B cell (primary cell): ENCODE data around the gene ADA. TPM values are rescaled to one million over a fixed set of nuclear protein-coding genes. Genes with fewer than 3 reads are reported as not detected.

Experiments
- ATAC-seq: fragments of 200-7000 bp; cut with Tn5 transposase; one replicate; pipeline ENCODE4 v1.10.0; 2021; ENCODE audit warnings: low read depth, mild to moderate bottlenecking, moderate number of reproducible peaks, moderate library complexity
- CTCF ChIA-PET: fragments of 350-600 bp; sonication (Branson Sonifier 250); formaldehyde crosslinking; loops from one replicate; lab custom pipeline; 2021; ENCODE audit warnings: antibody characterized with exemption, inconsistent platforms; lab: Charles Lee
- POLR2A ChIA-PET: fragments of 350-600 bp; sonication (Branson Sonifier 250); formaldehyde crosslinking; loops from one replicate; lab custom pipeline; 2021; ENCODE audit warnings: antibody characterized with exemption; lab: Charles Lee
- DNase-seq: peaks from one replicate; pipeline ENCODE4 v3.0.0; 2013
- H2AFZ ChIP-seq: 2 replicates; pipeline ENCODE4 v1.6.1; 2012; ENCODE audit warnings: mild to moderate bottlenecking, low read depth, low read length; ENCODE audit not compliant: insufficient read depth, poor library complexity, severe bottlenecking
- H3K27ac ChIP-seq, 2 donors: 1 replicate in 1 of 2; 2 replicates in 1 of 2; pipeline ENCODE4 v1.5.1; 2012 to 2013; ENCODE audit warnings: low read length in 2 of 2, mild to moderate bottlenecking in 2 of 2, moderate library complexity in 1 of 2
- H3K27me3 ChIP-seq, 4 experiments: fragments of 200-600 bp in 1 of 4; sonication (generic) in 1 of 4; replicated peaks in 1 of 4; 1 replicate in 2 of 4; 2 replicates in 2 of 4; pipeline versions ENCODE4 v1.6.1 to v1.7.0; 2013 to 2016; ENCODE audit warnings: low read length in 3 of 4, mild to moderate bottlenecking in 2 of 4, mixed read lengths in 1 of 4, moderate library complexity in 1 of 4; ENCODE audit not compliant: insufficient read depth in 4 of 4, control insufficient read depth in 3 of 4; ENCODE audit errors: control extremely low read depth in 1 of 4
- H3K36me3 ChIP-seq, 2 experiments: replicated peaks in 1 of 2; 1 replicate in 1 of 2; 2 replicates in 1 of 2; pipeline versions ENCODE4 v1.6.1 to v1.7.1; 2013; ENCODE audit warnings: low read length in 1 of 2; ENCODE audit not compliant: insufficient read depth in 2 of 2, control insufficient read depth in 1 of 2; ENCODE audit errors: control extremely low read depth in 1 of 2, extremely low read depth in 1 of 2
- H3K4me1 ChIP-seq, 2 donors: fragments of 200-600 bp in 1 of 2; sonication (generic) in 1 of 2; 1 replicate in 1 of 2; 2 replicates in 1 of 2; pipeline versions ENCODE4 v1.5.1 to v1.6.1; 2013 to 2017; ENCODE audit warnings: low read length in 2 of 2; ENCODE audit not compliant: control insufficient read depth in 2 of 2, insufficient read depth in 2 of 2
- H3K4me2 ChIP-seq: replicated peaks from 2 replicates; pipeline ENCODE3; 2012; ENCODE audit warnings: mild to moderate bottlenecking, low read depth, low read length; ENCODE audit not compliant: poor library complexity, severe bottlenecking
- H3K4me3 ChIP-seq, 5 experiments: fragments of 200-600 bp in 1 of 5; sonication (generic) in 1 of 5; 1 replicate in 3 of 5; 2 replicates in 2 of 5; pipeline versions ENCODE4 v1.5.1 to v1.7.0; 2011 to 2016; ENCODE audit warnings: low read length in 4 of 5, mild to moderate bottlenecking in 4 of 5, low read depth in 2 of 5, control low read depth in 1 of 5, moderate library complexity in 1 of 5; ENCODE audit not compliant: insufficient read depth in 1 of 5; ENCODE audit errors: control extremely low read depth in 1 of 5, extremely low read depth in 1 of 5
- H3K79me2 ChIP-seq: fragments of 200-600 bp; sonication (generic); one replicate; pipeline ENCODE4 v1.6.0; 2016; ENCODE audit warnings: low read length; ENCODE audit not compliant: control insufficient read depth, insufficient read depth
- H3K9ac ChIP-seq: fragments of 200-600 bp; sonication (generic); 2 replicates; pipeline ENCODE4 v1.6.1; 2017; ENCODE audit warnings: mild to moderate bottlenecking, low read length, moderate library complexity
- H3K9me3 ChIP-seq, 3 donors: one replicate each; pipeline versions ENCODE4 v1.6.1 to v1.7.1; 2013; ENCODE audit warnings: low read length in 2 of 3; ENCODE audit not compliant: control insufficient read depth in 2 of 3, insufficient read depth in 1 of 3; ENCODE audit errors: control extremely low read depth in 1 of 3
- H4K20me1 ChIP-seq: 2 replicates; pipeline ENCODE4 v1.6.0; 2012; ENCODE audit warnings: mild to moderate bottlenecking, low read length; ENCODE audit not compliant: insufficient read depth, control insufficient read depth, poor library complexity, severe bottlenecking
- H3K27ac Mint-ChIP-seq: one replicate; pipeline ENCODE4 v1.8.0; 2021; ENCODE audit warnings: mixed read lengths
- H3K27me3 Mint-ChIP-seq: one replicate; pipeline ENCODE4 v1.8.0; 2021; ENCODE audit warnings: mixed read lengths
- H3K4me1 Mint-ChIP-seq: one replicate; pipeline ENCODE4 v1.8.0; 2021; ENCODE audit warnings: mixed read lengths
- H3K4me3 Mint-ChIP-seq: one replicate; pipeline ENCODE4 v1.8.0; 2021; ENCODE audit warnings: mixed read lengths
- H3K9me3 Mint-ChIP-seq: one replicate; pipeline ENCODE4 v1.8.0; 2022; ENCODE audit warnings: mixed read lengths; ENCODE audit not compliant: insufficient read depth
- EZH2 ChIP-seq: IDR thresholded peaks from 2 replicates; pipeline ENCODE4 v1.6.1; 2012; ENCODE audit warnings: borderline replicate concordance, low read depth, mild to moderate bottlenecking, moderate library complexity, low read length; ENCODE audit not compliant: insufficient read depth, poor library complexity, severe bottlenecking
- WGBS: methylation state at CpG from one replicate; pipeline ENCODE4 v1.1.5; 2013; ENCODE audit warnings: missing lambda C conversion rate; ENCODE audit not compliant: insufficient coverage; 5-methylcytosine and 5-hydroxymethylcytosine counted together
- intact Hi-C: fragments of 100-400 bp; cut with micrococcal nuclease; formaldehyde crosslinking; loops from one replicate; pipeline ENCODE4 v1.10.0; 2022
- polyA plus RNA-seq: library from polyadenylated mRNA; depleted of rRNA; stranded (reverse); fragments of >200 nt; gene quantifications from 2 replicates; pipeline ENCODE4 v1.2.3, GENCODE V29; 2012
- total RNA-seq, 2 donors: library from RNA; stranded (reverse); fragments of 120-200 nt in 1 of 2; gene quantifications; 1 replicate in 1 of 2; 2 replicates in 1 of 2; pipeline versions ENCODE4 v1.2.3 to v1.2.4, GENCODE V29; 2013 to 2022
- TF ChIP-seq, protein P1 (sequence below): fragments of 200-600 bp; IDR thresholded peaks from one replicate; pipeline ENCODE4 v1.8.0; 2022; ENCODE audit warnings: antibody characterized with exemption, mild to moderate bottlenecking

ADA gene
- total and polyA plus RNA-seq, 2 donors (not counting 1 experiment from before 2014, with no cell fraction given) = 10.0 to 34.2 TPM

- H3K27me3 ChIP-seq = peaks cover 0 to 3% (median 0%) of the 10 kb centered on the region in 4 experiments
- Mint-ChIP-seq H3K27ac (no peak overlapping the region), H3K4me1 (peaks cover 5% of the 10 kb centered on the region), H3K4me3 (no peak overlapping the region), H3K9me3 (no peaks in the 10 kb centered on the region), H3K27me3 (peaks cover 10% of the 10 kb centered on the region)
- intact Hi-C loops = loop anchor here (10.0 kb wide), 1 partner anchor 607 kb away; no protein-coding TSS in a partner anchor
- H4K20me1 ChIP-seq = no peaks in the 10 kb centered on the region
- no peak overlapping the region for H3K4me2 ChIP-seq
- ChIA-PET CTCF (interaction anchor here (1.7 kb wide), 1 partner anchor 179 kb away, joined by 4 read pairs; no protein-coding TSS in a partner anchor), POLR2A (no interaction called here)
- no peak overlapping the region for H3K9ac ChIP-seq
- peaks cover 0 to 11% of the 10 kb centered on the region in 2 donors for H3K4me1 ChIP-seq
- H3K4me3 ChIP-seq = no peak overlapping the region
- no peaks in the 10 kb centered on the region for H3K36me3 ChIP-seq
- H3K9me3 ChIP-seq = no peaks in the 10 kb centered on the region
- TF ChIP-seq, protein P1, sequence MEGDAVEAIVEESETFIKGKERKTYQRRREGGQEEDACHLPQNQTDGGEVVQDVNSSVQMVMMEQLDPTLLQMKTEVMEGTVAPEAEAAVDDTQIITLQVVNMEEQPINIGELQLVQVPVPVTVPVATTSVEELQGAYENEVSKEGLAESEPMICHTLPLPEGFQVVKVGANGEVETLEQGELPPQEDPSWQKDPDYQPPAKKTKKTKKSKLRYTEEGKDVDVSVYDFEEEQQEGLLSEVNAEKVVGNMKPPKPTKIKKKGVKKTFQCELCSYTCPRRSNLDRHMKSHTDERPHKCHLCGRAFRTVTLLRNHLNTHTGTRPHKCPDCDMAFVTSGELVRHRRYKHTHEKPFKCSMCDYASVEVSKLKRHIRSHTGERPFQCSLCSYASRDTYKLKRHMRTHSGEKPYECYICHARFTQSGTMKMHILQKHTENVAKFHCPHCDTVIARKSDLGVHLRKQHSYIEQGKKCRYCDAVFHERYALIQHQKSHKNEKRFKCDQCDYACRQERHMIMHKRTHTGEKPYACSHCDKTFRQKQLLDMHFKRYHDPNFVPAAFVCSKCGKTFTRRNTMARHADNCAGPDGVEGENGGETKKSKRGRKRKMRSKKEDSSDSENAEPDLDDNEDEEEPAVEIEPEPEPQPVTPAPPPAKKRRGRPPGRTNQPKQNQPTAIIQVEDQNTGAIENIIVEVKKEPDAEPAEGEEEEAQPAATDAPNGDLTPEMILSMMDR = no peak
- no peak for TF ChIP-seq EZH2
- H3K79me2 ChIP-seq = no peaks in the 10 kb centered on the region
- DNase-seq = no peak
- ATAC-seq = no peak
- WGBS = 94% methylated on average over 2 of the region's 7 CpGs
- H3K27ac ChIP-seq = no peak overlapping the region
- no peak overlapping the region for H2AFZ ChIP-seq
Measured at GRCh38 chr20:44688053-44688625, 36.6 kb upstream of the ADA start.

- Mint-ChIP-seq H3K4me1 (peaks cover 5% of the 10 kb centered on the region), H3K27me3 (peaks cover 10% of the 10 kb centered on the region), H3K9me3 (no peaks in the 10 kb centered on the region), H3K4me3 (no peak overlapping the region), H3K27ac (no peak overlapping the region)
- ATAC-seq = no peak
- no peak overlapping the region for H3K27ac ChIP-seq
- peaks cover 0 to 11% of the 10 kb centered on the region in 2 donors for H3K4me1 ChIP-seq
- ChIA-PET CTCF (interaction anchor here (1.6 to 2.1 kb wide), 3 partner anchors 44 to 180 kb away, joined by 4 to 7 read pairs (median 4); no protein-coding TSS in a partner anchor), POLR2A (no interaction called here)
- no peak overlapping the region for H3K4me3 ChIP-seq
- H2AFZ ChIP-seq = no peak overlapping the region
- TF ChIP-seq, protein P1 = no peak
- TF ChIP-seq EZH2 = no peak
- DNase-seq = no peak
- H3K4me2 ChIP-seq = no peak overlapping the region
- H3K79me2 ChIP-seq = no peaks in the 10 kb centered on the region
- 95% methylated on average over 4 of the region's 4 CpGs for WGBS
- no peaks in the 10 kb centered on the region for H3K36me3 ChIP-seq
- intact Hi-C loops = loop anchor here (10.0 kb wide), 1 partner anchor 608 kb away; no protein-coding TSS in a partner anchor
- H3K27me3 ChIP-seq = peaks cover 0 to 3% (median 0%) of the 10 kb centered on the region in 4 experiments
- H4K20me1 ChIP-seq = no peaks in the 10 kb centered on the region
- no peaks in the 10 kb centered on the region for H3K9me3 ChIP-seq
- no peak overlapping the region for H3K9ac ChIP-seq
Measured at GRCh38 chr20:44686934-44687333, 35.4 kb upstream of the ADA start.
